HepG2 (cell line): ENCODE data around the gene DLG1. TPM values are rescaled to one million over a fixed set of nuclear protein-coding genes. Genes with fewer than 3 reads are reported as not detected.

Experiments used
- BCL6 ChIP-seq: IDR thresholded peaks from 2 replicates; pipeline ENCODE4 v1.6.1; 2016; ENCODE audit warnings: missing genetic modification reagents, missing compliant biosample characterization
- DNMT1 ChIP-seq: sonication (generic); formaldehyde crosslinking; IDR thresholded peaks from 2 replicates; pipeline ENCODE4 v1.5.1; 2020; ENCODE audit warnings: mild to moderate bottlenecking, missing genetic modification reagents
- FLYWCH1 ChIP-seq: sonication (generic); formaldehyde crosslinking; IDR thresholded peaks from 2 replicates; pipeline ENCODE4 v1.8.1; 2023; ENCODE audit warnings: mild to moderate bottlenecking, missing genetic modification reagents
- NFE2 ChIP-seq: sonication (generic); formaldehyde crosslinking; IDR thresholded peaks from 2 replicates; pipeline ENCODE4 v1.4.0; 2020; ENCODE audit warnings: missing genetic modification reagents
- REPIN1 ChIP-seq: sonication (generic); formaldehyde crosslinking; IDR thresholded peaks from 2 replicates; pipeline ENCODE4 v1.8.0; 2022; ENCODE audit warnings: missing genetic modification reagents, low read depth, mild to moderate bottlenecking, borderline replicate concordance
- ZBTB40 ChIP-seq, 2 experiments: fragments of 450-650 bp in 1 of 2; sonication (generic) in 1 of 2; formaldehyde crosslinking in 1 of 2; IDR thresholded peaks; 2 replicates each; pipeline versions ENCODE4 v1.6.1 to v1.8.0; 2016 to 2022; ENCODE audit warnings: antibody characterized with exemption in 1 of 2, mild to moderate bottlenecking in 1 of 2, missing genetic modification reagents in 1 of 2
- ZNF160 ChIP-seq: sonication (generic); formaldehyde crosslinking; IDR thresholded peaks from 2 replicates; pipeline ENCODE4 v1.8.0; 2022; ENCODE audit warnings: mild to moderate bottlenecking, inconsistent platforms, missing genetic modification reagents
- ZNF563 ChIP-seq: sonication (generic); formaldehyde crosslinking; IDR thresholded peaks from 2 replicates; pipeline ENCODE4 v1.8.0; 2022; ENCODE audit warnings: mild to moderate bottlenecking, moderate library complexity, missing genetic modification reagents
- polyA plus RNA-seq, 8 experiments: library from polyadenylated mRNA; depleted of rRNA in 3 of 8; stranded (reverse) in 7 of 8; unstranded in 1 of 8; fragments of >200 nt; fragmentation: Illumina TruSeq in 4 of 8; extraction: Trizol in 4 of 8; gene quantifications; 2 replicates each; pipeline versions ENCODE4 v1.2.1 to v1.2.3, GENCODE V29; 2011 to 2016; ENCODE audit warnings: low read depth in 4 of 8, missing spikeins in 1 of 8, mixed read lengths in 1 of 8; ENCODE audit not compliant: insufficient read depth in 1 of 8
- total RNA-seq, 5 experiments: library from RNA; depleted of rRNA; stranded (reverse); fragments of >200 nt; fragmentation: Illumina TruSeq; extraction: Trizol; gene quantifications; 2 replicates each; pipeline ENCODE4 v1.2.3, GENCODE V29; 2016; ENCODE audit warnings: low read depth in 1 of 5

DLG1 gene
- total and polyA plus RNA-seq, 2 of the 13 experiments (the other 11 are each of a cell fraction or from before 2014, with no cell fraction given) = 30.5 to 104 TPM

- TF ChIP-seq DNMT1 (CRISPR knock-in tag) = no peak
- TF ChIP-seq ZNF160 (CRISPR knock-in tag) = no peak
- TF ChIP-seq NFE2 (CRISPR knock-in tag) = no peak
- TF ChIP-seq FLYWCH1 = no peak
- TF ChIP-seq ZBTB40 (IDR thresholded peaks at IDR 0.05) = no peak
- TF ChIP-seq ZBTB40 (CRISPR knock-in tag; IDR thresholded peaks at IDR 0.05) = no peak
- TF ChIP-seq BCL6 = no peak
- no peak for TF ChIP-seq REPIN1 (CRISPR knock-in tag)
- no peak for TF ChIP-seq ZNF563 (CRISPR knock-in tag)
- TF ChIP-seq, all 625 proteins: peak for 0
Measured at GRCh38 chr3:197009532-197010019, 288.8 kb downstream of the DLG1 start (continued).
